GM12878 (cell line): ENCODE measurements around the gene FUT3. TPM values are rescaled to one million over a fixed set of nuclear protein-coding genes. Genes with fewer than 3 reads are reported as not detected.
"Not testable (repeated sequence)": the region's sequence is repeated elsewhere in the genome, so short reads cannot be mapped to it uniquely, and the experiment has no call there.

Source experiments
- ATAC-seq: fragments of 200-7000 bp; cut with Tn5 transposase; 3 replicates; pipeline ENCODE4 v1.9.1; 2020; ENCODE audit warnings: mild to moderate bottlenecking, moderate library complexity
- BruUV-seq: library from RNA; stranded (reverse); fragments of 400-500 nt; replicated peaks from 2 replicates; lab custom pipeline; 2021; lab: Mats Ljungman, UMichigan
- CTCF ChIA-PET: fragments of 300-600 bp; sonication (Branson Sonifier 250); formaldehyde crosslinking; extraction: SDS; loops from one replicate; lab custom pipeline; 2021; ENCODE audit warnings: inconsistent platforms; lab: Yijun Ruan, JAX
- POLR2A ChIA-PET: fragments of 350-600 bp; formaldehyde crosslinking; extraction: SDS; loops from one replicate; lab custom pipeline; 2021; ENCODE audit warnings: inconsistent platforms; lab: Charles Lee
- RAD21 ChIA-PET: fragments of 300-600 bp; sonication (Branson Sonifier 250); formaldehyde crosslinking; loops from one replicate; lab custom pipeline; 2023; ENCODE audit warnings: antibody characterized with exemption; ENCODE audit not compliant: unreplicated experiment; lab: Charles Lee
- SMC1A ChIA-PET: fragments of 300-600 bp; sonication (Branson Sonifier 250); formaldehyde crosslinking; loops from one replicate; lab custom pipeline; 2023; ENCODE audit not compliant: unreplicated experiment, uncharacterized antibody; lab: Charles Lee
- DNase-seq: peaks from one replicate; pipeline ENCODE4 v3.0.0-alpha.2; 2011; ENCODE audit warnings: low read depth, low spot score
- FAIRE-seq: peaks from 3 replicates; lab custom pipeline; 2011; peaks lifted over from hg19 to GRCh38; lab: Jason Lieb, UNC
- H2AFZ ChIP-seq: 2 replicates; pipeline ENCODE4 v1.6.0; 2011; ENCODE audit warnings: low read depth, low read length, control low read depth; ENCODE audit not compliant: control insufficient read depth
- H3K27ac ChIP-seq: 2 replicates; pipeline ENCODE4 v1.5.1; 2011; ENCODE audit warnings: control low read depth; ENCODE audit not compliant: control insufficient read depth, insufficient read depth
- H3K27me3 ChIP-seq, 2 experiments: replicated peaks in 1 of 2; 2 replicates each; pipeline versions ENCODE4 v1.6.0 to v1.6.1; 2011; ENCODE audit warnings: low read length in 1 of 2; ENCODE audit not compliant: control insufficient read depth in 2 of 2, insufficient read depth in 2 of 2
- H3K36me3 ChIP-seq, 2 experiments: 2 replicates each; pipeline ENCODE4 v1.5.1; 2011; ENCODE audit warnings: low read length in 1 of 2; ENCODE audit not compliant: control insufficient read depth in 2 of 2, insufficient read depth in 2 of 2
- H3K4me1 ChIP-seq: 2 replicates; pipeline ENCODE4 v1.6.1; 2011; ENCODE audit warnings: mild to moderate bottlenecking, low read length, moderate library complexity, mixed read lengths; ENCODE audit not compliant: control insufficient read depth, insufficient read depth
- H3K4me2 ChIP-seq: 2 replicates; pipeline ENCODE4 v1.6.0; 2011; ENCODE audit warnings: control low read depth; ENCODE audit not compliant: control insufficient read depth, insufficient read depth
- H3K4me3 ChIP-seq: fragments of 200-600 bp; sonication (generic); 2 replicates; pipeline ENCODE4 v1.5.1; 2016
- H3K79me2 ChIP-seq: 2 replicates; pipeline ENCODE4 v1.6.0; 2011; ENCODE audit warnings: low read length; ENCODE audit not compliant: control insufficient read depth, insufficient read depth
- H3K9ac ChIP-seq: 2 replicates; pipeline ENCODE4 v1.8.0; 2011; ENCODE audit warnings: low read length, control low read depth, mixed read lengths; ENCODE audit not compliant: control insufficient read depth, insufficient read depth
- H3K9me3 ChIP-seq: replicated peaks from 3 replicates; pipeline ENCODE4 v1.5.1; 2011; ENCODE audit warnings: mild to moderate bottlenecking, low read length; ENCODE audit not compliant: control insufficient read depth, insufficient read depth
- H4K20me1 ChIP-seq: 2 replicates; pipeline ENCODE4 v1.6.0; 2011; ENCODE audit not compliant: control insufficient read depth, insufficient read depth
- BCLAF1 ChIP-seq: fragments of 450-650 bp; IDR thresholded peaks from 2 replicates; pipeline ENCODE4 v1.6.1; 2017; ENCODE audit warnings: antibody characterized with exemption, mild to moderate bottlenecking, moderate library complexity
- CBX5 ChIP-seq: sonication (generic); IDR thresholded peaks from 2 replicates; pipeline ENCODE4 v1.6.1; 2016; ENCODE audit warnings: low read depth, moderate library complexity, mild to moderate bottlenecking, inconsistent platforms
- ESRRA ChIP-seq: IDR thresholded peaks from 2 replicates; pipeline ENCODE4 v1.6.1; 2012; ENCODE audit warnings: mild to moderate bottlenecking, low read length, improper control_type of control experiment
- FOS ChIP-seq: IDR thresholded peaks from 3 replicates; pipeline ENCODE4 v1.6.1; 2011; ENCODE audit warnings: borderline replicate concordance; ENCODE audit not compliant: insufficient read length; ENCODE audit errors: extremely low read depth
- FOXM1 ChIP-seq: IDR thresholded peaks from 2 replicates; pipeline ENCODE4 v1.6.1; 2012; ENCODE audit warnings: low read depth, mild to moderate bottlenecking, inconsistent platforms, low read length, moderate library complexity
- RAD51 ChIP-seq: fragments of 450-650 bp; IDR thresholded peaks from 2 replicates; pipeline ENCODE4 v1.6.1; 2016; ENCODE audit warnings: moderate library complexity, mild to moderate bottlenecking, inconsistent platforms
- RBBP5 ChIP-seq: fragments of 200-600 bp; sonication (generic); conservative IDR thresholded peaks from 2 replicates; pipeline ENCODE4 v1.6.1; 2016
- STAT1 ChIP-seq: fragments of 450-650 bp; conservative IDR thresholded peaks from 2 replicates; pipeline ENCODE4 v1.6.1; 2014; ENCODE audit warnings: antibody characterized with exemption, mild to moderate bottlenecking
- ZBED1 ChIP-seq: IDR thresholded peaks from 2 replicates; pipeline ENCODE4 v1.6.1; 2016; ENCODE audit warnings: borderline replicate concordance
- ZNF687 ChIP-seq: fragments of 450-650 bp; IDR thresholded peaks from 2 replicates; pipeline ENCODE4 v1.6.1; 2017; ENCODE audit warnings: mild to moderate bottlenecking, moderate library complexity
- ZSCAN29 ChIP-seq: fragments of 450-650 bp; IDR thresholded peaks from 2 replicates; pipeline ENCODE4 v1.6.1; 2017; ENCODE audit warnings: mild to moderate bottlenecking, moderate library complexity
- WGBS: methylation state at CpG from one replicate; pipeline ENCODE4 v1.1.6; 2016; ENCODE audit warnings: low lambda C conversion rate; ENCODE audit not compliant: insufficient replicate concordance, insufficient coverage; ENCODE audit errors: missing lambda C conversion rate; 5-methylcytosine and 5-hydroxymethylcytosine counted together
- in situ Hi-C: fragments of 300-500 bp; cut with MboI; formaldehyde crosslinking; loops from 9 replicates; pipeline ENCODE4 v1.14.3; 2018; ENCODE audit warnings: mixed read lengths
- intact Hi-C: fragments of 100-400 bp; cut with micrococcal nuclease; formaldehyde crosslinking; loops from one replicate; pipeline ENCODE4 v1.14.2; 2022; ENCODE audit not compliant: unreplicated experiment
- polyA plus RNA-seq, 11 experiments: library from polyadenylated mRNA; depleted of rRNA in 4 of 11; unstranded in 6 of 11; stranded (reverse) in 5 of 11; fragments of >200 nt; fragmentation: Nextera tagmentation in 4 of 11; fragmentation: Illumina TruSeq in 1 of 11; extraction: Ambion mirVana in 4 of 11; extraction: Trizol in 1 of 11; gene quantifications; 1 replicate in 1 of 11; 2 replicates in 10 of 11; pipeline versions ENCODE4 v1.2.1 to v1.2.3, GENCODE V29; 2011 to 2016; ENCODE audit warnings: inconsistent platforms in 2 of 11, missing spikeins in 2 of 11, low read depth in 1 of 11
- total RNA-seq, 4 experiments: library from RNA; depleted of rRNA in 3 of 4; stranded (reverse); fragments of >200 nt in 3 of 4; fragmentation: Illumina TruSeq in 1 of 4; extraction: Trizol in 1 of 4; gene quantifications; 2 replicates each; pipeline versions ENCODE4 v1.2.1 to v1.2.3, GENCODE V29; 2013 to 2021

FUT3 gene
- total and polyA plus RNA-seq, 10 of the 15 experiments (the other 5 are each of a cell fraction or from before 2014, with no cell fraction given), result 0.04 to 0.31 (median 0.07) TPM; not detected in 7

GRCh38 chr19:5874496-5874895 lies 23.2 kb upstream of the FUT3 start:
- SMC1A ChIA-PET, result not testable (repeated sequence)

GRCh38 chr19:5873617-5874199 lies 22.5 kb upstream of the FUT3 start:
- ChIA-PET CTCF (no interaction called here), POLR2A (no interaction called here), RAD21 (no interaction called here), SMC1A (no interaction called here)
- H3K36me3 ChIP-seq, result no peaks in the 10 kb centered on the region
- H3K9ac ChIP-seq, result no peak overlapping the region
- H3K79me2 ChIP-seq, result no peaks in the 10 kb centered on the region
- H3K9me3 ChIP-seq, result no peaks in the 10 kb centered on the region
- H3K4me3 ChIP-seq, result no peak overlapping the region
- WGBS, result 47% methylated on average over 12 of the region's 12 CpGs
- H4K20me1 ChIP-seq, result no peaks in the 10 kb centered on the region
- no TSS peak for BruUV-seq
- ATAC-seq (no peak), DNase-seq (no peak), FAIRE-seq (no peak)
- in situ Hi-C loops, result no loop called here
- no peak overlapping the region for H3K27ac ChIP-seq
- H3K4me1 ChIP-seq, result no peaks in the 10 kb centered on the region
- no peak overlapping the region for H3K4me2 ChIP-seq
- intact Hi-C loops, result no loop called here
- H3K27me3 ChIP-seq, result no peaks in the 10 kb centered on the region
- H2AFZ ChIP-seq, result no peak overlapping the region
- no peak for TF ChIP-seq FOXM1
- no peak for TF ChIP-seq RBBP5
- no peak for TF ChIP-seq CBX5
- TF ChIP-seq RAD51, result no peak
- TF ChIP-seq ZBED1, result no peak
- TF ChIP-seq ZSCAN29, result no peak
- no peak for TF ChIP-seq FOS
- no peak for TF ChIP-seq BCLAF1
- TF ChIP-seq ZNF687, result no peak
- no peak for TF ChIP-seq ESRRA
- TF ChIP-seq STAT1, result no peak

More at GRCh38 chr19:5874496-5874895, 23.2 kb upstream of the FUT3 start:
- H3K27ac ChIP-seq, H3K27me3 ChIP-seq, H4K20me1 ChIP-seq, H3K79me2 ChIP-seq, H3K4me3 ChIP-seq, H3K9me3 ChIP-seq, H3K4me1 ChIP-seq, CTCF ChIA-PET, H3K4me2 ChIP-seq, BruUV-seq, H2AFZ ChIP-seq, ATAC-seq, FAIRE-seq, in situ Hi-C loops, RAD21 ChIA-PET, H3K36me3 ChIP-seq, POLR2A ChIA-PET, DNase-seq, H3K9ac ChIP-seq, intact Hi-C loops: not testable (repeated sequence)
- 38% methylated on average over 7 of the region's 7 CpGs for WGBS
